Fibroblast of mammary gland (primary cell): ENCODE data around the gene ATRNL1.

Experiments used
- DNase-seq: peaks from one replicate; pipeline ENCODE4 v3.0.0-alpha.2; 2010; ENCODE audit warnings: low read depth
- H3K4me3 ChIP-seq: 2 replicates; pipeline ENCODE4 v1.5.1; 2011; ENCODE audit warnings: low read depth, mild to moderate bottlenecking, low read length, moderate library complexity; ENCODE audit not compliant: control insufficient read depth
- TF ChIP-seq, protein P1 (sequence below): conservative IDR thresholded peaks from 2 replicates; pipeline ENCODE4 v1.5.1; 2011; ENCODE audit warnings: low read depth, low read length, inconsistent platforms; ENCODE audit not compliant: control insufficient read depth, insufficient read depth

The ATRNL1 gene

DNA sequence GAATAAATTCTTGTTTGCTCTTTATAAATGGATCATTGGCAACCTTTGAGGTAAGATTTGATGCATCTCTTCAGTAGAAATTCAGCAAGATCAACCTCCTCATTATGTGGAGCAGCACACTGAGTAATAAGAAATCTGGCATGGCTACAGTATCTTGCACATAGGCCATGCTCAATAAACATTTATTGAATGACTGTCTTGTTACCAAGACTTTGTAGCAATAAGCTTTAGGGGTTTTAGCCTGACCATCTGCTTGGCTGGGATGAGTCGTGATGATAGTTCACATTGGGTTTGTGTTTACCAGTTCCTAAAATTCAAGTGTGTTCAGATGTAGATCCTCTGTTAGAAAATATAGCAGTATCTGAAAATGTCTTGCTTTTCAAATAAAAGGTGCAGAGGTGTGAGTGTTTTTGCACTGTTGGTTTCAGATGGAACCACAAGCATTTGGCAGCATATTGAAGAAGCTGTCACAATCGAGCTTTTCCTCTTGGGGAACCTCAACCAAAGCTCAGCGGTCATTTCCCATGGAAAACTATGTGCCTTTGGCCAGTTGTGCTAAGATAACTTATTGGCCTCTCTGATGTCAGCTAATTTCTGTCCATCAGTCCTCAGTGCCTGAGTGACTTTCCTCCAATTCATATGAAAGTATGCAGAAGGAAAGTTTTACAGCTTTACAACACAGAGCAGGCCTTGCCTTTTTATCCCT, 737.3 kb downstream of the ATRNL1 start:
- DNase-seq: peak; percentile 86

DNA sequence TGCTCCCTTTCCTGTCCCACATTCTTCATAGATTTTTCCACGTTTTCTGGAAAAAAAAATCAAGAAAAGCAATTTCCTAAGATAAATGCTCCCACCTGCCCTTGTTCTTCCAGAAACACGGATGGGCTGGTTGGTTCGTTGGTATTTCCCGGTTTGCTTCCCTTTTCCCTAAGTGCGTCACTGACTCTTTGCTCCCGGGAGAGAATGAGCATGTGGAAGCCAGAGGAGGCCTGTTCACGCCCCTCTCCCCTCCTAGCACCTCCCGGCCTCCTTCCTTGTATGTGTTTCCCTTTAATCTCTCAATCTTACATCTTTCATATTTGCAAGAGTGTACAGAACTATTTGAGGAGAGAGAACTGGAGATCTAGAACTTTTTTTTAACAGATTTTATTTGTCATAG, 737.9 kb downstream of the ATRNL1 start:
- DNase-seq: no peak
- TF ChIP-seq, protein P1, sequence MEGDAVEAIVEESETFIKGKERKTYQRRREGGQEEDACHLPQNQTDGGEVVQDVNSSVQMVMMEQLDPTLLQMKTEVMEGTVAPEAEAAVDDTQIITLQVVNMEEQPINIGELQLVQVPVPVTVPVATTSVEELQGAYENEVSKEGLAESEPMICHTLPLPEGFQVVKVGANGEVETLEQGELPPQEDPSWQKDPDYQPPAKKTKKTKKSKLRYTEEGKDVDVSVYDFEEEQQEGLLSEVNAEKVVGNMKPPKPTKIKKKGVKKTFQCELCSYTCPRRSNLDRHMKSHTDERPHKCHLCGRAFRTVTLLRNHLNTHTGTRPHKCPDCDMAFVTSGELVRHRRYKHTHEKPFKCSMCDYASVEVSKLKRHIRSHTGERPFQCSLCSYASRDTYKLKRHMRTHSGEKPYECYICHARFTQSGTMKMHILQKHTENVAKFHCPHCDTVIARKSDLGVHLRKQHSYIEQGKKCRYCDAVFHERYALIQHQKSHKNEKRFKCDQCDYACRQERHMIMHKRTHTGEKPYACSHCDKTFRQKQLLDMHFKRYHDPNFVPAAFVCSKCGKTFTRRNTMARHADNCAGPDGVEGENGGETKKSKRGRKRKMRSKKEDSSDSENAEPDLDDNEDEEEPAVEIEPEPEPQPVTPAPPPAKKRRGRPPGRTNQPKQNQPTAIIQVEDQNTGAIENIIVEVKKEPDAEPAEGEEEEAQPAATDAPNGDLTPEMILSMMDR: no peak

More for the DNA sequence above, 737.3 kb downstream of the ATRNL1 start:
- no peak overlapping the region for H3K4me3 ChIP-seq
- TF ChIP-seq, protein P1: no peak

DNA sequence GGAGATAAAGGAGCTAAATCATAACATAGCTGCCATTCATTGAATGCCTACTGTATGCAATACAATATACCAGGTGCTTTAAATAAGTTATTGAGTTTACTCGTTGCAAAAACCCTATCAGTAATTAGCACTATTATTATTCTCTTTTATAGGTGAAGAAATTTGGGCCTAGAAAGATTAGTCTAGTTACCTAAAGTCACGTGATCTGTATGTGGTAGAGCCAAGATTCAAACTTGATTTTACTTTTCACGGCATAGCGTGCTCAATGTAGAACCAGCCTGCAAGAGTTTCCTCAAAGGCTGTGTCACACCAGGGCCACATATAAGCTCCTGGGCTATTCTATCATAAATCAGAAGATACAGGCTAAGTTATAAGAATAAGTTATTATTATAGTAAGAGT, 740.0 kb downstream of the ATRNL1 start:
- no peak overlapping the region for H3K4me3 ChIP-seq
- TF ChIP-seq, protein P1: no peak
- no peak for DNase-seq

More for the DNA sequence above, 737.9 kb downstream of the ATRNL1 start:
- no peak overlapping the region for H3K4me3 ChIP-seq

DNA sequence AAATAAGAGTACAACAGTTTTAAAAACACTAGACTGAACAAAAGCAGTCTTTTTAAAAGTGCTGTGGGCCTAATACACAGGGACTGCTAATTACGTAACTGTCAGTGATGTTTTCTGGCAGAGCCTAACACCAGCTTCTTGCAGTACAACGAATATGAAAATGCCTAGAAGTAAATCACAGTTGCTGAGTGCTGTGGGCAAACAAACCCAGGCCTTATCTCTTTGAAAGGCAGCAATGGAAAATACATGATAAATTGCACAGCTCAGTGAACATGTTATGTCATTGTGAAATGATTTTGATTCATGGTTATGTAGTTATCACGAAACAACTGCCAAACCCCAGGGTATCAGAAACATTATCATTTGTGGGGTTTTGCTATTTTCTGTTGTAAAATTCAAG, 751.4 kb downstream of the ATRNL1 start:
- peak; percentile 9 for DNase-seq
- no peak overlapping the region for H3K4me3 ChIP-seq
- TF ChIP-seq, protein P1: no peak

DNA sequence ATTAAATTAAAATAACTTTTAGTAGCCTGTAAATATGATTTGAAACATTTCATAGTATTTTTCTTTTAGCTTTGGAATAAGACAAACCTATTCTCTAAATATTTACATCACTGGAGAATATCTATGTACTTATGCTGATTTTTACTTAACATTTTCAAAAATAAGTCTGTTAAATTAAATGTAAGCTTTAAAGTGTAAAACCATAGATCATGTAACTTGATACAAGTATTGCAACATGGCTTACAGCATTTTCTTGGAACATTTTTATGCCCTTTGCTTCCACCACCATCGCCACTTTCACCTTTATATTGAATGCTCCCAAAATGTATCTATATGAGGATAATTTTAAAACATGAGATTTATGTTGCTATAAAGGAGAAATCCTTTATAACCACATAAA, 752.8 kb downstream of the ATRNL1 start:
- no peak overlapping the region for H3K4me3 ChIP-seq
- TF ChIP-seq, protein P1: no peak
- peak; percentile 14 for DNase-seq

DNA sequence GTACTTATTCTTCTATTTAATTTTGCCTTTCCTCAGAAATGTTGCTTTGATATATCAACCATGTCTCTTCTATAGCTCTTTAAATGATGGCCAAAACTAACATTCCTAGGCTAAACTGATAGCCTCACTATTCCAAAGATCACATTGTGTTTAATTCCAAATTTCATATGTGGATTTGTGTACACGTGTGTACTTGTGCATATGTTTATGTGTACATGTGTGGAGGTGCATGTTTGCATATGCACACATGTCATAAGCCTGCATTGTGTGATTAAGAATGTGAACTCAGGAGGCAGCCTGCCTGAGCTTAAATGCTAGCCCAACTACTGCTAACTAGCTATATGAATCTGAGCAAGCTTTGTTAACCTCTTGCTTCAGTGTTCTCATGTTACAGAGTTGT, 753.4 kb downstream of the ATRNL1 start:
- no peak overlapping the region for H3K4me3 ChIP-seq
- DNase-seq: no peak
- TF ChIP-seq, protein P1: no peak
